Mucosa of stomach (tissue), 1 donor: ENCODE measurements around the gene TAF6.

Experiments
- H3K27me3 ChIP-seq: one replicate; pipeline ENCODE4 v1.7.0; 2013; ENCODE audit warnings: mild to moderate bottlenecking, low read length; ENCODE audit not compliant: control insufficient read depth, insufficient read depth
- H3K36me3 ChIP-seq: one replicate; pipeline ENCODE4 v1.7.0; 2013; ENCODE audit warnings: low read length; ENCODE audit not compliant: control insufficient read depth, insufficient read depth
- H3K4me1 ChIP-seq: one replicate; pipeline ENCODE4 v1.7.0; 2013; ENCODE audit warnings: mild to moderate bottlenecking, low read length; ENCODE audit not compliant: control insufficient read depth, insufficient read depth
- H3K4me3 ChIP-seq: one replicate; pipeline ENCODE4 v1.7.0; 2013; ENCODE audit warnings: low read length
- H3K9ac ChIP-seq: one replicate; pipeline ENCODE4 v1.7.0; 2013; ENCODE audit warnings: mild to moderate bottlenecking, low read length, moderate library complexity
- H3K9me3 ChIP-seq: one replicate; pipeline ENCODE4 v1.7.0; 2013; ENCODE audit warnings: mild to moderate bottlenecking, low read length, moderate library complexity; ENCODE audit not compliant: control insufficient read depth
- donor health status: Pancreatic carcinoma.

Gene TAF6

DNA sequence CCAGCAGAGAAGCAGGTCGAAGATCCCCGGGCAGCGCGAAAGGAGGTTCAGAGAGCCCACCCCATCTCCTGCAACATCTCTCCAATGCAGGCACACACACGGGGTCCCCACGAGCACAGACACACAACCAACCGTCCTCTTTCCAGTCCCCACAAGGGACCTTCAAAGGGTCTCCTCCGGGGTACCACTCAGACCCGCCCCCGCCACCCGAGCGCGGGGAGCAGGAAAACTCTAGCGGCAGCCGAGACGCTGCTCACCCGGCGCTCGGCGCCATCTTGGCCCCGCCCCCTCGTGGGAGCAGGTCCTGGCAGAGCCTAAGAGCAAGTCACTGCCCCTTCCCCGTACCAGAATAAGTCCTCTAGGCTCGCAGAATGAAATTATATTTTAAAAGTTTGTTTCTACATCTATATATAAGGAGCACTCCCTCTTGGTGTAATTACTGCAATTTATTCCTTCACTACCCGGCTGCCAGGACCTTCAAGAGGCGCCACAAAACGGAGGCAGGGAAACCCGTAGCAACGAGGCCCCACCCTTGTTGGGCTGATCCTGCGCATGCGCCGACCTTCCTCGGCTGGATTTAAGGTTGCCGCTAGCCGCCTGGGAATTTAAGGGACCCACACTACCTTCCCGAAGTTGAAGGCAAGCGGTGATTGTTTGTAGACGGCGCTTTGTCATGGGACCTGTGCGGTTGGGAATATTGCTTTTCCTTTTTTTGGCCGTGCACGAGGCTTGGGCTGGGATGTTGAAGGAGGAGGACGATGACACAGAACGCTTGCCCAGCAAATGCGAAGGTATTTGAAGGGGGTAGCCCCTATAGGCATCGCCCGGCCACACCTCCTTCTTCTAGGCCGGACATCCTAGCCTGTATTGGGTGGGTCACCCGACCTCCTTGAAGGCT is at the start of gene TAF6, which contains the start of gene CNPY4:
TAF6 (minus strand) TSS at position 287 of the 898 bp plus-strand sequence. CDS start 5,149 bp downstream, outside the sequence.
CNPY4 (plus strand) TSS at position 563 of the 898 bp plus-strand sequence; CDS start at position 674, 111 bp downstream.
- Histone ChIP-seq H3K9me3 (no peaks in the 10 kb centered on the region), H3K4me3 (peak within 1 kb of the TSS; percentile 74), H3K4me1 (peaks cover 19% of the 10 kb centered on the region), H3K27me3 (no peaks in the 10 kb centered on the region), H3K36me3 (no peaks in the 10 kb centered on the region), H3K9ac (peak within 1 kb of the TSS; percentile 78)

DNA sequence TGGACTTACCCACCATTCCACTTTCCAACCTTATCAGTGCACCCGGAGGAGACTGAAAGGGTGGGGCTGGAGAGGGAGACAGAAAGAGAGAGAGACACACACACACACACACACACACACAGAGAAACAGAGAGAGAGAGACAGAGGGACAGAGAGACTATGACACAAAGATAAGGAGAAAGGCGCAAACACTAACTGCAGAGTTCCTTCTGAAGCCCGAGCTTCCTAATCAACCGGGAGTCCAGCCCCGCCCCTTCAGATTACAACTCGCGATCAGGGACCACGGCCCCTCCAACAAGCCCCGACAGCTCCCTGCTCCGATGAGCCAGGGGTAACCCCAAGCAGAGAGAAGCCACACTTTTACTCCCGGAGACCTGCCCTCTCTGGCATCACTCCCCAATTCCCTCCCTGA is 48.8 kb upstream of the TAF6 start:
- Histone ChIP-seq H3K9me3 (no peaks in the 10 kb centered on the region), H3K27me3 (peaks cover 36% of the 10 kb centered on the region), H3K36me3 (no peaks in the 10 kb centered on the region), H3K9ac (peak overlapping the region; percentile 44), H3K4me1 (peaks cover 29% of the 10 kb centered on the region), H3K4me3 (peak overlapping the region; percentile 34)

DNA sequence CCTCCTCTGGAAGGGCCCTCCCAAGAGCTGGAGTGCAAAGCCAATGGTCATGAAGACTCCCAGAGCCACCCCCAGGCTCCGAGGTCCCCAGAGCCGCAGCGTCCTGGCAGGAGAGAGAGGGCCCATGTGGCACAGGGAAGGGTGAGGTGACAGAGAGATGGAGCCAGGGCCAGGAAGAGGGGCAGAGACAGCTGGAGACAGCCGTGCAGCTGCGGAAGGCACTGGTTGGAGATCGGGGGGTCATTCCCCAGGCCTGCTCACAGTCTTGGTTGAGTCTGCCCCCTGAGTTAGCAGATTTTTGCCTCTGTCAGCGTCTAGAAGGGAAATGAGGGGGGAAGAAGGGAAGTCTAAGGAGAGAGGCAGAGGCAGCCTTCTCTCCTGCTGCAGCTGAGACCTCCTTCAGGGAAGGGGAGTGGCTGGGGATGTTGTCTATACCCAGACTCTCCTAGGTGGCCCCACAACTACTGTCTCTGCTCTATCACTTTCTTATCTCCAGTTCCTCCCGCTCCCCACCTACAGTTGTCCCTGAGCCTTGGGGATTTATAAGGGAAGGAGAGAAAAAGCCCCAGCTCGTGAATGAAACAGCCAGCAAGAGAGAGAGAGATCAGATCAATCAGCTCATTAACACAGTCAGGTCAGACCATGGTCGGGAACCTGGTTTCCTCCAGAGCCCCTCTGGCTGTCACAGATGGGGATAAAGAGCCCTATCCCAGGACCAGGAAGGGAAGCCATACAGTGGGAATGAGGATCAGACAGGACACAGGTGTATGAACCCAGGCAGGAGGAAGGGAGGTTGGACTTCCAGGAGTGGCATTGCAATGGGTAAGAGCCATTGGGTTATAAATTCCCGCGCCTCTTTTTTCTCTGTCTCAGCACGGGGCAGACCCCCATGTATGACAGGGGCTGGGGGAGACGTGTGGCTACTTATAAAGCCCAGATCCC is 48.1 kb upstream of the TAF6 start:
- Histone ChIP-seq H3K9ac (peak overlapping the region; percentile 44), H3K36me3 (no peaks in the 10 kb centered on the region), H3K4me1 (peaks cover 31% of the 10 kb centered on the region), H3K9me3 (no peaks in the 10 kb centered on the region), H3K27me3 (peaks cover 35% of the 10 kb centered on the region), H3K4me3 (peak overlapping the region; percentile 34)

DNA sequence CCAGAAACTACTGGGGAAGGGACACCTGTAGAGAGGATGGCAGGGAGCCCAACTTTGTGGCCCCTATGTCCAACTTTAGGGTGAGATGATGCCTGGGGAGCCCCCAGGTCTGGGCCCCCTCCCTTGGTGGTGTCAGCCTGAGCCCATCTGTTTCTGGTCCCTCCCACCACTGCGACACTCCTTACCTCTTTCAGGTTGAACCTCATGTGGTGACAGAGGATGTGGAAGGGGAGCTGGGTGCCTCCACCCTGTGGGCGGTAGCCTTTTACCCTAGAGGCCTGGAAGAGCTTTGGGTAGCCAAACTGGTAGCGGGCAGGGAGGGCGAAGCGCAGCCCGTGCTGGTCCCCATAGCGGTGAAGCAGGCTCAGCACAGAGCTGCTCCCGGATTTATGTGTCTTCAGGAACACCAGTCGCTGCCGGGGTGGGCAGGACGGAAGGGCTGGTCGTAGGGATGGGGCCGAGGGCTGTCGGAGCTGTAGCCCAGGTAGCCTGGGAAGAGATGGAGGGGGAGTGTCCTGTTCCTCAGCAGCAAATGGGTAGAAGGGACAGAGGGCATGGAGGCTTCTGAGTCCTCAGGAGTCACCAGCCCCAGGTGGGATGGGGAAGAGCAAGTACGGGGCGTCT is 47.3 kb upstream of the TAF6 start:
- peaks cover 29% of the 10 kb centered on the region for H3K27me3 ChIP-seq
- no peaks in the 10 kb centered on the region for H3K9me3 ChIP-seq
- no peaks in the 10 kb centered on the region for H3K36me3 ChIP-seq
- no peak overlapping the region for H3K9ac ChIP-seq
- H3K4me1 ChIP-seq: peaks cover 31% of the 10 kb centered on the region
- H3K4me3 ChIP-seq: no peak overlapping the region

DNA sequence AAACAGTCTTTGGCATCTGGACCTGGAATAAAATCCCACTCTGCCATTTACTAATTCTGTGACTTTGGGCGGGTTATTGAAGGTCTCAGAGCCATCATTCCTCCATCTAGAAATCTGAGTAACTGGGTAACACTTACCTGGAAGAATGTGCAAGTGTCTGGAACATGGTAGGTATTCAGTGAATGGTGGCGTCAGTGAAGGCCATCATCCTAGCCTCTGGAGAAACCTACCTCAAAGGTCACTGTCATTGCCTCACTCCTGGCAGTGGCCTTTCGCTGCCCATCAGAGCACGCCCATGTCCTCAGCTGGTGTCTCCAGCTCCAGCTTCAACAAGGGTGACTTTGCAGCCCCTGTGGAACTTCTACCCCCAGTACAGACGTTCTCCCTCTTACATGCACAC is 44.7 kb upstream of the TAF6 start:
- Histone ChIP-seq H3K4me3 (no peak overlapping the region), H3K36me3 (no peaks in the 10 kb centered on the region), H3K27me3 (peaks cover 12% of the 10 kb centered on the region), H3K9me3 (no peaks in the 10 kb centered on the region), H3K4me1 (peaks cover 30% of the 10 kb centered on the region), H3K9ac (no peak overlapping the region)

DNA sequence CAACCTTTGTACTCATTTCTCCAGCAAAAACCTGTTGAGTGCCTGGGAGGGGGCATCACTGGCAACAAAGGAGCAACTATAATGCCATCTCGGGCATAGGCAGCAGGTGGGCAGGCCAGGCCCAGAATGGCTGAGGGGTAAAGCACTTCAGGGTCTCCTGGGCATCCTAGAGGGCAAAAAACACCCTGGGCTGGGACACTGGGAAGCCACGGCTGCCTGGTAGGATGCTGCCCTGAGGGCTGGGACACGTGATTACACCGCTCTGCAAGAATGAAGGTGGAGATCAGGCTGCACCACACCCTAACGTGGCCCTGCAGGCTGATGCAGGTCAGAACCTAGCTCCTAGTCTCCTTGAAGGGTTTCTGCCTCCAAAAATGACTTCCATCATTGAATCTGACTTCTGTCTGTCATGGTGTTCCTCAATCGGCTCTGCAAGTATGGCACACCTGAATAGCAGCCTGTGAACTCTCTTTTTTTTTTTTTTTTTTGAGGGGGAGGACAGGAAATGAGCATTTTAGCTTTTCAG is 43.9 kb upstream of the TAF6 start:
- H3K4me3 ChIP-seq: no peak overlapping the region
- H3K4me1 ChIP-seq: peaks cover 24% of the 10 kb centered on the region
- H3K36me3 ChIP-seq: no peaks in the 10 kb centered on the region
- no peaks in the 10 kb centered on the region for H3K9me3 ChIP-seq
- no peak overlapping the region for H3K9ac ChIP-seq
- peaks cover 12% of the 10 kb centered on the region for H3K27me3 ChIP-seq

DNA sequence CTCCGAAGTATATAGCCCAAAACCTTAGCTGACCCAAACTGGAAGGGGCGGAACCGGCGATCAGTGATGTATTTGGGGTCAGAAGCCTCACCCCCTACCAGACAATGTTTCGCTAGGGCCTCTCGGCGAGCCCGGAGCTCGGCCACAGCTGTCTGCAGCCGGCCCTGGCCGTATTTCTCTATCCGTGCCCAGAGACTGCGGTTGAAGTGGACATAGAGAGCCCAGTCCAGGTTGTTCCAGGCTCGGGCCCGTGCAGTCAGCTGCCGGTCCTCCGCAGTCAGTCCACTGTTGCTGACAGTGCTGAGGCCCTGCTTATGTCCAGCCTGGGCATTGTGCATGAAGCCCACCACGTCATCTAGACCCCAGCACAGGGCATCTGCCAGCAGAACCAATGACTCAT is 40.9 kb upstream of the TAF6 start:
- peaks cover 38% of the 10 kb centered on the region for H3K4me1 ChIP-seq
- H3K9me3 ChIP-seq: no peaks in the 10 kb centered on the region
- H3K4me3 ChIP-seq: no peak overlapping the region
- H3K27me3 ChIP-seq: no peaks in the 10 kb centered on the region
- H3K9ac ChIP-seq: no peak overlapping the region
- H3K36me3 ChIP-seq: peaks cover 5% of the 10 kb centered on the region

DNA sequence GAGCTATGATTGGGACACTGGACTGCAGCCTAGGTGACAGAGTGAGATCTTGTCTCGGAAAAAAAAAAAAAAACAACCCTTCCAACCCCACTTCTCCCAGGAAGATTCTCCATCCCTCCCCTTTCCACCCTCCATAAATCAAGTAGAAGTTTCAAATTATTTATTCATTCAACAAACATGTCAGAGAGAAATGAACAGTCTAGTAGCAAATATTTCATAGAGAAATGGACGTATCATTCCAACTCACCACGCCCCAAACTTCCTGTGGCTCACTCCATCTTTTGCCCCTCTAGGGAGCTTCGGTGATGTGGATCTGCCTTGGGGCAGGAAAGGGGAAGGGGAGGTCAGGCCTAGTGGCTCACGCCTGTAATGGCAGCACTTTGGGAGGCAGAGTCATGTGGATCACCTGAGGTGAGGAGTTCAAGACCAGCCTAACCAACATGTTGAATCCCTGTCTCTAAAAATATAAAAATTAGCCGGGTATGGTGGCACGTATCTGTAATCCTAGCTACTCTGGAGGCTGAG is 40.0 kb upstream of the TAF6 start:
- Histone ChIP-seq H3K4me3 (peak overlapping the region; percentile 56), H3K27me3 (no peaks in the 10 kb centered on the region), H3K9ac (peak overlapping the region; percentile 86), H3K36me3 (peaks cover 5% of the 10 kb centered on the region), H3K4me1 (peaks cover 46% of the 10 kb centered on the region), H3K9me3 (no peaks in the 10 kb centered on the region)

DNA sequence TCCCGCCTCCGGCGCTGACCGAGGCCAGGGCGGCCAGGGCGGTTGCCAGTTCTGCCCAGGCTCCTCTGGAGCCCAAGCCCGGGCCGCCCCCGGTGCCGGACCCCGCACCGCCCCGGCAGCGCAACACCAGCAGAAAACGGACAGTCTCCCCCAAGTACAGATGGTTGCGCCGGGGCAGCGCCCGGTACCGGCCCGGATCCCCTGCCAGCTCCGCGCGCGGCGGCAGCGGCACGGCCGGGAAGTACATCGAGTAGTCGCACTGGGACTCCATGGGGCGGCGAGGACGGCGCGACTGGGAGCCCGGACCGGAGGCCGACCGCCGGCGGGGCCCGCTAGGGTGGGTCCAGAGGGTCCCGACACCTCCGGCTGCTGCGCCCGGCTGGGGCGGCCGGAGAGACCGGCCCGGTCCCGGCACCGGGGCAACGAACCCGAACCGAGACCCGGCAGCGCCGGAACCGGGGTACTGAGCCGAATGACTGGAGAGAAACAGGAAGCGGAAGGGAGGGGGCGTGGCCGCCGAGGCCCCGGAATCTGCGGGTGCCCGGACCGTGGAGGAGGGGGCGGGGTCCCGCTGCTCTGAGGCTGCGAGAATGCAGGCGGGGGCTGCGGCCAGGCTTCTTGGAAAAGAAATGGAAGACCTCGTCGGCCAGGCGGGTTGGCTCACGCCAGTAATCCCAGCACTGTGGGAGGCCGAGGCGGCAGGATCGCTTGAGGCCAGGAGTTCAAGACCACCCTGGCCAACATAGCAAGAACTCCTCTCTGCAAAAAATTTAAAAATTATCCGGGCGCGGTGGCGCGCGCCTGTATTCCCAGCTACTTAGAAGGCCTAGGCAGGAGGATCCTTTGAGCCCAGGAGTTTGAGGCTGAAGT is 39.3 kb upstream of the TAF6 start, which contains the start of gene TRAPPC14:
TRAPPC14 (minus strand) TSS at position 495 of the 870 bp plus-strand sequence; CDS start at position 271, 224 bp downstream.
- no peaks in the 10 kb centered on the region for H3K9me3 ChIP-seq
- peaks cover 51% of the 10 kb centered on the region for H3K4me1 ChIP-seq
- peak within 1 kb of the TSS; percentile 86 for H3K9ac ChIP-seq
- H3K36me3 ChIP-seq: peaks cover 5% of the 10 kb centered on the region
- H3K27me3 ChIP-seq: no peaks in the 10 kb centered on the region
- peak within 1 kb of the TSS; percentile 56 for H3K4me3 ChIP-seq

DNA sequence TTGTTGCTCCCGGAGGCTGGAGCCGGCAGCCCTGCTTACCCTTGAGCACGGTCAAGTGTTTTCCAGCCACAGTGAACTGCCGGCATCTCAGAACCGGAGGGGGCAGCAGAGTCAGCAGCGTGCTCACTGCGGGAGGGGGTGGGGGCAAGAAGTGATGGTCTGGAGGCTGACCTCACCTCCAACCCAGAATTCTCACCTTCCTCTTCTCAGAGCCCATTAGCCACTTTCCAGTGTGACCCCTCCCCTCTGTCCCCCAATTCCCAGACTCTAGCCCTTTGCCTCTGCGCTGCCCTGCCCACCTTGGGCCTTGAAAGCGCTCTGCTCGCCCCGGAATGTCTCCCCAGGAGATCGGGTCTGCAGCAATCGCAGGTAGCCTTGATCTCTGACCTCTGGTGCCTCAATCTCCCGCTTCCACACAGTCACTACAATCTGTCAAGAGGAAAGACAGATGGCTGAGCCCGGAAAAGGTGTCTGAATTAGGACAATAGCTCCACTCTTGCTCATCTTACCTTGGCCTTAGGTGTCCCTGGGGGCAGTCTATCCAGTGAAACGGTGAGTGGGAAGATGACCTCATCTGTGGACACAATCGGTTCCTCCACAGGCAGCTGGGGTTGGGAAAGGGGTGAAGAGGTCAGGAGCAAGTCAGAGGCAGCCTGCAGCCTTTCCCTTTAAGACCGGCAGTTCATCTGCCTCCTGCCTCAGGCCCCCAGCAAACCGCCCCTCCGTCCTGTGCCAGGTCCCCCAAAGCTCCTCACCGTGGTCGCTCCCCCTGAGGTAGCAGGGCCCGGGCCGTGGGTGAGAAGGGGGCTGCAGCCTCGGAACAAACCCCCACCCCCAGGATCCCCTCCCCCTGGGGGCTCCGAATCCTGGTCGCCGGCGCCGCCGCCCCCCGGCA is 38.4 kb upstream of the TAF6 start:
- H3K4me1 ChIP-seq: peaks cover 50% of the 10 kb centered on the region
- peaks cover 5% of the 10 kb centered on the region for H3K36me3 ChIP-seq
- H3K9me3 ChIP-seq: no peaks in the 10 kb centered on the region
- peak overlapping the region; percentile 56 for H3K4me3 ChIP-seq
- peak overlapping the region; percentile 86 for H3K9ac ChIP-seq
- no peaks in the 10 kb centered on the region for H3K27me3 ChIP-seq
